ENCODE results near the gene SAMD1. TPM values are rescaled to one million over a fixed set of nuclear protein-coding genes. Genes with fewer than 3 reads are reported as not detected.

Gene SAMD1
- 10 to 100 TPM; 27.3 to 54.4 (median 39.6) TPM for total RNA-seq
- polyA plus RNA-seq: 10 to 100 TPM; 39.9 to 99.9 (median 60.4) TPM
- long read RNA-seq, donor 1, transcript SAMD1-202 (5 exons, 2,164 nt): major isoform, 7 of 18 reads
- long read RNA-seq, donor 1, partial matches to known transcripts: 1 of 18 reads
- long read RNA-seq, donor 1, other reads (novel, unspliced or antisense): 10 of 18 reads
- long read RNA-seq, donor 2, transcript SAMD1-202 (5 exons, 2,164 nt): major isoform, 19 of 46 reads
- long read RNA-seq, donor 2, partial matches to known transcripts: 3 of 46 reads
- long read RNA-seq, donor 2, other reads (novel, unspliced or antisense): 24 of 46 reads

- 0 to 1% methylated on average over 18 to 41 of the region's 65 CpGs; no CpG with 5 or more reads in 1 of the 3 donors for WGBS, 3 donors
- H3K9me3 ChIP-seq: peaks cover 10% of the 10 kb centered on the region
- intact Hi-C loops (cut with DNase I): no loop called here
- peak within 1 kb of the TSS; percentile 89 for H3K27ac ChIP-seq
- TF ChIP-seq CTCF (IDR thresholded peaks at IDR 0.05): no peak
- H3K4me1 ChIP-seq: peaks cover 6% of the 10 kb centered on the region
- peak; percentile 96 for DNase-seq
- peaks cover 0 to 29% of the 10 kb centered on the region in 2 donors for H3K36me3 ChIP-seq (ENCODE audit: insufficient read depth in 1 of 2, low read depth in 1 of 2)
- no peaks in the 10 kb centered on the region for H3K27me3 ChIP-seq (ENCODE audit: insufficient read depth in 3 of 3, low read length in 2 of 3)
- peak within 1 kb of the TSS; percentile 89 for H3K4me3 ChIP-seq
- peak; percentile 62 to 77 (median 73) for ATAC-seq
Measured at GRCh38 chr19:14090509-14091080, at the start of gene SAMD1. TSS of gene SAMD1 (minus strand) at chr19:14090751.

GRCh38 chr19:14139944-14140343 is 49.4 kb upstream of the SAMD1 start:
- Histone ChIP-seq H3K9me3 (no peaks in the 10 kb centered on the region), H3K27ac (peak overlapping the region; percentile 98), H3K4me1 (peaks cover 25% of the 10 kb centered on the region), H3K27me3 (ENCODE audit: insufficient read depth in 3 of 3, low read length in 2 of 3) (no peaks in the 10 kb centered on the region), H3K36me3 (ENCODE audit: insufficient read depth in 1 of 2, low read depth in 1 of 2) (no peaks in the 10 kb centered on the region), H3K4me3 (no peak overlapping the region)
- no peak for TF ChIP-seq CTCF (IDR thresholded peaks at IDR 0.05)
- intact Hi-C loops (cut with DNase I): loop anchor here in 1 of 2 donors (5.0 kb wide), 2 partner anchors 263 to 267 kb away; partner anchors contain the start of gene NANOS3
- ATAC-seq: peak; percentile 31 to 65 (median 50)
- DNase-seq: peak; percentile 69 to 87
- 21 to 36% (median 28%) methylated on average over 9 of the region's 9 CpGs for WGBS, 3 donors

- Histone ChIP-seq H3K27me3 (ENCODE audit: insufficient read depth in 3 of 3, low read length in 2 of 3) (no peaks in the 10 kb centered on the region), H3K9me3 (no peaks in the 10 kb centered on the region), H3K36me3 (ENCODE audit: insufficient read depth in 1 of 2, low read depth in 1 of 2) (no peaks in the 10 kb centered on the region), H3K4me1 (peaks cover 25% of the 10 kb centered on the region), H3K4me3 (no peak overlapping the region), H3K27ac (peak overlapping the region; percentile 98)
- ATAC-seq (no peak), DNase-seq (no peak)
- intact Hi-C loops (cut with DNase I): loop anchor here in 1 of 2 donors (5.0 kb wide), 1 partner anchor 261 kb away; the partner anchor contains the start of gene NANOS3
- whole genome bisulfite sequencing, 3 donors: 59 to 76% (median 61%) methylated on average over 9 of the region's 9 CpGs
- no peak for TF ChIP-seq CTCF (IDR thresholded peaks at IDR 0.05)
Measured at GRCh38 chr19:14138576-14139265, 48.2 kb upstream of the SAMD1 start.

- peak within 1 kb of the TSS; percentile 98 for H3K27ac ChIP-seq
- H3K4me3 ChIP-seq: peak within 1 kb of the TSS; percentile 79
- 0% methylated on average over 68 to 78 of the region's 78 CpGs for WGBS, 3 donors
- H3K27me3 ChIP-seq (ENCODE audit: insufficient read depth in 3 of 3, low read length in 2 of 3): no peaks in the 10 kb centered on the region
- DNase-seq (peak; percentile 99 to 100), ATAC-seq (peak; percentile 85 to 89 (median 87))
- peaks cover 25% of the 10 kb centered on the region for H3K4me1 ChIP-seq
- peak; percentile 80 for TF ChIP-seq CTCF (IDR thresholded peaks at IDR 0.05)
- no peaks in the 10 kb centered on the region for H3K36me3 ChIP-seq (ENCODE audit: insufficient read depth in 1 of 2, low read depth in 1 of 2)
- H3K9me3 ChIP-seq: no peaks in the 10 kb centered on the region
- intact Hi-C loops (cut with DNase I): loop anchor here in 1 of 2 donors (1.0 to 5.0 kb wide), 3 partner anchors 22 to 259 kb away; partner anchors contain the start of gene NANOS3
Measured at GRCh38 chr19:14136509-14137281, 46.1 kb upstream of the SAMD1 start, which contains the start of gene ASF1B. TSS of gene ASF1B (minus strand) at chr19:14136589. CDS start at chr19:14136456, 133 bp downstream.
